PC-9 (cell line): ENCODE results near the gene ITPKA. TPM values are rescaled to one million over a fixed set of nuclear protein-coding genes. Genes with fewer than 3 reads are reported as not detected.

Source experiments
- BruUV-seq: library from RNA; stranded (reverse); fragments of 400-500 nt; replicated peaks from 2 replicates; lab custom pipeline; 2021; lab: Mats Ljungman, UMichigan
- CTCF ChIA-PET: fragments of 300-600 bp; sonication (Branson Sonifier 250); formaldehyde crosslinking; loops from one replicate; lab custom pipeline; 2022; ENCODE audit warnings: antibody characterized with exemption; lab: Charles Lee
- POLR2A ChIA-PET: fragments of 300-600 bp; sonication (Branson Sonifier 250); formaldehyde crosslinking; loops from one replicate; lab custom pipeline; 2022; ENCODE audit warnings: antibody characterized with exemption; ENCODE audit not compliant: unreplicated experiment; lab: Charles Lee
- DNase-seq, 2 experiments: peaks; one replicate each; pipeline versions ENCODE4 v3.0.0 to v3.0.0-alpha.2; 2015 to 2022; ENCODE audit warnings: mixed read lengths in 1 of 2
- H2AFZ ChIP-seq: fragments of 200-600 bp; sonication (generic); 2 replicates; pipeline ENCODE4 v1.8.1; 2017; ENCODE audit warnings: antibody characterized with exemption
- H3F3A ChIP-seq: fragments of 200-600 bp; sonication (generic); 2 replicates; pipeline ENCODE4 v1.8.1; 2017; ENCODE audit warnings: antibody characterized with exemption, mild to moderate bottlenecking, low read depth; ENCODE audit not compliant: insufficient read depth
- H3K27ac ChIP-seq: fragments of 200-600 bp; sonication (generic); 2 replicates; pipeline ENCODE4 v1.6.1; 2016; ENCODE audit warnings: mixed run types
- H3K27me3 ChIP-seq: fragments of 200-600 bp; sonication (generic); 2 replicates; pipeline ENCODE4 v1.6.1; 2016; ENCODE audit warnings: low read depth, mixed run types; ENCODE audit not compliant: insufficient read depth
- H3K36me3 ChIP-seq: fragments of 200-600 bp; sonication (generic); 2 replicates; pipeline ENCODE4 v1.6.1; 2016; ENCODE audit warnings: low read depth, mixed run types
- H3K4me1 ChIP-seq: fragments of 200-600 bp; sonication (generic); replicated peaks from 2 replicates; pipeline ENCODE4 v1.6.1; 2016; ENCODE audit warnings: mixed run types; ENCODE audit not compliant: insufficient read depth
- H3K4me2 ChIP-seq: fragments of 200-600 bp; sonication (generic); 2 replicates; pipeline ENCODE4 v1.6.1; 2017; ENCODE audit warnings: mixed run types
- H3K4me3 ChIP-seq: fragments of 200-600 bp; sonication (generic); 2 replicates; pipeline ENCODE4 v1.6.1; 2016; ENCODE audit warnings: mixed run types
- H3K79me2 ChIP-seq: fragments of 200-600 bp; sonication (generic); 2 replicates; pipeline ENCODE4 v1.6.1; 2017; ENCODE audit warnings: low read depth, mixed run types
- H3K9me2 ChIP-seq: fragments of 200-600 bp; sonication (generic); 2 replicates; pipeline ENCODE4 v1.8.1; 2017; ENCODE audit warnings: mild to moderate bottlenecking; ENCODE audit not compliant: insufficient read depth
- H3K9me3 ChIP-seq: fragments of 200-600 bp; sonication (generic); 2 replicates; pipeline ENCODE4 v1.8.1; 2016; ENCODE audit warnings: low read depth; ENCODE audit not compliant: insufficient read depth
- H4K20me1 ChIP-seq: fragments of 200-600 bp; sonication (generic); 2 replicates; pipeline ENCODE4 v1.8.1; 2017; ENCODE audit not compliant: insufficient read depth
- CTCF ChIP-seq: fragments of 200-600 bp; sonication (generic); conservative IDR thresholded peaks from 2 replicates; pipeline ENCODE4 v1.6.1; 2017; ENCODE audit warnings: mixed run types, antibody characterized with exemption, mild to moderate bottlenecking, moderate library complexity
- EZH2 ChIP-seq: fragments of 200-600 bp; sonication (generic); IDR thresholded peaks from 2 replicates; pipeline ENCODE4 v1.8.0; 2017; ENCODE audit warnings: antibody characterized with exemption, low read depth
- intact Hi-C: fragments of 100-400 bp; cut with micrococcal nuclease; formaldehyde crosslinking; loops from one replicate; pipeline ENCODE4 v1.10.0; 2022; ENCODE audit not compliant: unreplicated experiment
- total RNA-seq: library from RNA; stranded (reverse); gene quantifications from 2 replicates; pipeline ENCODE4 v1.2.3, GENCODE V29; 2021

Gene ITPKA
- total RNA-seq, 1 experiment from 2014 or later, result 5.3 TPM

- Histone ChIP-seq H3K4me3 (no peak overlapping the region), H3K27me3 (no peaks in the 10 kb centered on the region), H3K9me3 (no peaks in the 10 kb centered on the region), H3K4me1 (peaks cover 11% of the 10 kb centered on the region), H3K27ac (no peak overlapping the region), H3K9me2 (no peaks in the 10 kb centered on the region), H3K36me3 (no peaks in the 10 kb centered on the region), H3K79me2 (no peaks in the 10 kb centered on the region), H4K20me1 (no peaks in the 10 kb centered on the region), H3K4me2 (no peak overlapping the region), H3F3A (no peaks in the 10 kb centered on the region; the same call in 1 of the 2 replicates), H2AFZ (no peak overlapping the region)
- TF ChIP-seq EZH2, result no peak
- no peak for TF ChIP-seq CTCF
- intact Hi-C loops, result no loop called here
- no peak for DNase-seq
- BruUV-seq, result no TSS peak
- POLR2A ChIA-PET, result no interaction called here
- CTCF ChIA-PET, result no interaction called here
Observed at GRCh38 chr15:41495736-41496599, 2.3 kb downstream of the ITPKA start.

- no peaks in the 10 kb centered on the region for H3F3A ChIP-seq
- H2AFZ ChIP-seq, result no peak overlapping the region
- no peak for DNase-seq
- BruUV-seq, result no TSS peak
- intact Hi-C loops, result no loop called here
- CTCF ChIA-PET, result no interaction called here
- H3K36me3 ChIP-seq, result no peaks in the 10 kb centered on the region
- POLR2A ChIA-PET, result no interaction called here
- H3K27ac ChIP-seq, result no peak overlapping the region
- no peaks in the 10 kb centered on the region for H3K9me2 ChIP-seq
- H3K27me3 ChIP-seq, result no peaks in the 10 kb centered on the region
- H3K4me3 ChIP-seq, result no peak overlapping the region
- TF ChIP-seq CTCF (no peak), EZH2 (no peak)
- no peaks in the 10 kb centered on the region for H3K79me2 ChIP-seq
- no peaks in the 10 kb centered on the region for H4K20me1 ChIP-seq
- no peaks in the 10 kb centered on the region for H3K4me1 ChIP-seq
- H3K4me2 ChIP-seq, result no peak overlapping the region
- no peaks in the 10 kb centered on the region for H3K9me3 ChIP-seq
Observed at GRCh38 chr15:41498657-41499056, 5.0 kb downstream of the ITPKA start.

GRCh38 chr15:41499109-41499851, 5.6 kb downstream of the ITPKA start:
- intact Hi-C loops, result no loop called here
- ChIA-PET POLR2A (no interaction called here), CTCF (no interaction called here)
- Histone ChIP-seq H3K79me2 (no peaks in the 10 kb centered on the region), H3K9me2 (no peaks in the 10 kb centered on the region), H3K4me1 (no peaks in the 10 kb centered on the region), H3K4me2 (no peak overlapping the region), H3K27me3 (no peaks in the 10 kb centered on the region), H3K36me3 (no peaks in the 10 kb centered on the region), H3K27ac (no peak overlapping the region), H3F3A (no peaks in the 10 kb centered on the region), H3K9me3 (no peaks in the 10 kb centered on the region), H3K4me3 (no peak overlapping the region), H4K20me1 (no peaks in the 10 kb centered on the region), H2AFZ (no peak overlapping the region)
- TF ChIP-seq CTCF (no peak), EZH2 (no peak)
- no peak for DNase-seq
- BruUV-seq, result no TSS peak
